Upper lobe of left lung (tissue), 4 donors: ENCODE measurements around the gene RMRP.

Source experiments
- CTCF ChIP-seq, 6 experiments: fragments of 450-650 bp in 4 of 6; fragments of 200-600 bp in 2 of 6; sonication (generic) in 2 of 6; IDR thresholded peaks; one replicate each; pipeline ENCODE4 v1.5.1; 2016 to 2019; ENCODE audit warnings: antibody characterized with exemption in 6 of 6
- POLR2A ChIP-seq, 4 donors: fragments of 450-650 bp; IDR thresholded peaks; one replicate each; pipeline ENCODE4 v1.5.1; 2016 to 2017; ENCODE audit warnings: antibody characterized with exemption in 4 of 4, mild to moderate bottlenecking in 2 of 4

- no peak for TF ChIP-seq CTCF (IDR thresholded peaks at IDR 0.05)
- TF ChIP-seq POLR2A (IDR thresholded peaks at IDR 0.05) = no peak
These were observed 25.5 kb upstream of the RMRP start for GRCh38 chr9:35683323-35683722.
